Occipital lobe (tissue), 2 donors: Measurements from ENCODE around the gene DPP9. TPM values are rescaled to one million over a fixed set of nuclear protein-coding genes. Genes with fewer than 3 reads are reported as not detected.
"Not testable (repeated sequence)": the region's sequence is repeated elsewhere in the genome, so short reads cannot be mapped to it uniquely, and the experiment has no call there.

Experiments
- DNase-seq: peaks from one replicate; lab custom pipeline; 2025; lab: John Stamatoyannopoulos, UW
- total RNA-seq: library from RNA; depleted of rRNA; stranded (reverse); fragments of >200 nt; gene quantifications from one replicate; pipeline ENCODE4 v1.2.3, GENCODE V29; 2014

DPP9 gene
- total RNA-seq, 1 donor from 2014 or later = 5.5 TPM

DNA sequence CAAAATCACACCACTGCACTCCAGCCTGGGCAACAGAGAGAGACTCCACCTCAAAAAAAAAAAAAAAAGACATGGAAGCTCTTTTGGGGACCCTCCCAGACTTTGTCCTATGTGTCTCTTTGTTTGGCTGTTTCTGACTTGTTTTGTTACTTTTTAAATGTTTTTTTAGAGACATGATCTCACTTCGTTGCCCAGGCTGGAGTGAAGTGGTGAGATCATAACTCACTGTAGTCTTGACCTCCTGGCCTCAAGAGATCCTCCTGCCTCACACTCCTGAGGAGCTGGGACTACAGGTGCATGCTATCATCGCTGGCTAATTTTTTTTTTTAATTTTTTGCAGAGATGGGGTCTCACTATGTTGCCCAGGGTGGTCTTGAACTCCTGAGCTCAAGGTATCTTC is 16.4 kb upstream of the DPP9 start:
- DNase-seq = no peak

GRCh38 chr19:4738734-4739133 is 15.1 kb upstream of the DPP9 start:
- DNase-seq = no peak

GRCh38 chr19:4737955-4738600 is 14.4 kb upstream of the DPP9 start:
- no peak for DNase-seq

- DNase-seq = no peak
Observed at GRCh38 chr19:4733755-4734345, 10.2 kb upstream of the DPP9 start.

DNA sequence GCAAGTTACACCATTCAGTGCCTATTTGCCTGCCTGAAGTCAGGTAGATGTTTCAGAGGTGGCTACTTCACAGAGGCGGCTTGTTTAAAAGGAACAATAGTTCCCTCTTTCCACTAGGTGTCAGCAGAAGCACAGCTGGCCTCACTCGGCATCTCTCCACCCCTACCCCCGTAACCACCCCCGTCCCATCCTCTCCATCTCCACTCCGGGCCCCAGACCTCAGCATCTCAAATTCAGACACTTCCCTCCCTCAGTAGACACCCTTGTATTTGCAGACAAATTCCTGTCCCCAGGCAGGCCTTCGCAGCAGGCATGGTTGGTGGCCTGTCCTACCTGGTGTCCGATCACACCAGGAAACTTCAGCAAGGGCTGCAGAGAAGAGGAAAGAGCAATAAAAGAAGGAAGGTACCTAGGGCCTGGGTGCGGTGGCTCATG is 9.1 kb upstream of the DPP9 start:
- no peak for DNase-seq

DNA sequence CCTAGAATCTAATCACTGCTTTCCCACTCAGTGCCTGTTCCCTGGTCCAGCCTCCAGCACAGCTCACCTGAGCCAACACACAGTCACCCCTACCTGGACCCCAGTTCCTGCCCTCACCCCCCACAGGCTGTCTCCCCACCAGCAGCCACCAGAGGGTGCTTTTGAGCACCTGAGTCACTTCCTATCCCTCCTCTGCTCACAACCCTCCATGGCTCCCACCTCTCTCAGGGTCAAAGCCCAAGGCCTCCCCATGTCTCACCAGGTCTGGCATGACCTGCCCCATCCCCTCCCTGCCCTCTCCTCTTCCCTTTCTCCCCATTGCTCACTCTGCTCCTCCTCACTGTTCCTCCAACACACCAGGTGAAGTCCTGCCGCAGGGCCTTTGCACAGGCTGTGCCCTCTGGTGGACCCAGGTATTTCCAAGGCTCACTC is 7.1 kb upstream of the DPP9 start:
- DNase-seq = no peak

DNA sequence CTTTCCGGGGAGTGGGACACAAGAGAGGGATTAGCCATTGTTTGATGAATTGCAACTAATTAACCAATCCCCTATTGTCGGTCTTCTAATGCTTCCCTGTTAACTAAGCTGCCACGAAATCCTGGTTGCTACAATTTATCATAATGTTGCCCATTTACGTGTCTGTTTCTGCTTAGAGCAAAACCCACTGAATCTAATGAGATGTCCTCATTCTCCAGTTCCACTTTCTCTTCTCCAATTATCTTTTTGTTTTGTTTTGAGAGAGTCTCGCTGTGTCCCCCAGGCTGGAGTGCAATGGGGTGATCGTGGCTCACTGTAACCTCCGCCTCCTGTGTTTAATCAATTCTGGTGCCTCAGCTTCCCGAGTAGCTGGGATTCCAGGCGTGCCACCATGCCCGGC is 5.2 kb upstream of the DPP9 start:
- no peak for DNase-seq

DNA sequence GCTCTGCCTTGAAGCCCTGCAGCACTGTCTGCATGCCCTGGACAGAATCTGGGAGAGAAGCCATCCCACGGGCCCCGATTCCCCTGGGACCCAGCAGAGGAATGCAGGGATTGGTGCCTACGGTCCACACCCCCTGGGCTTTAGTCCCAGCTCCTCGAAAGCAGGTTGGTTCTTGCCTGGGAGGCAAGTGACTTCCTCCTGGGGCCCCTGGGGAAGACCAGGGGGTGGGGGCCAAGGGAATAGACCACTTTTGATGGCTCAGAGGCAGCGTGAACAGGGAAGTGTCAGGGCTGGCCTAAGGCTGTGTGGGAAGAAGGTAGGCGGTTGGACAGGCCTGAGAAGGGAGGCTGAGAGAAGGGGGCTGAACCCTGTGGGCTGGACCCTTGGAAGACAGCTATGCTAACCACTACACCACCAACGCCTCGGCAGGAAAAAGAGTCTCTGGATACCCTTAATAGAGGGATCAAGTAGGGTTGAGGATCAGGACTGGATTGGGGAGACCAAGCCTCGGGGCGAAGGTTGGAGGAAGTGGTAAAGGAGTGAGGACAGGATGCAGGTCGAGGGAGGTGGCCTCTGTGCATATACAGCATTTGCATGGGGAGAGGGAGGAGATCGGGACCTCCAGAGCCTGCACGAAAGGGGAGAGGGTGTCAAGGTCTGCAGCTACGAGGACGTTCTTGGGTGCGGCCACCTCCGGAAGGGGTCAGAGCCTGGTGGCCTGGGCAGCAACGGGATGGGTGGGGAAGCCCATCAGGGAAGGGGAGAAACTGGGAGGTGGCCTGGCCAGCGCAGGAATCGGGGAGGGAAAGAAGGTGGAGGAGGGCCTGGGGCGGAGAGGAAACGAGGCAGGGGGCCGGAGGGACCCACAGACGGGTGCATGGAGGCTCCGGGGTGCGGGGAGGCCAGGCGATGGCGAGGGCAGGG is 709 bp downstream of the DPP9 start:
- no peak for DNase-seq

GRCh38 chr19:4721196-4721595 is 2.4 kb downstream of the DPP9 start:
- no peak for DNase-seq

- no peak for DNase-seq
Observed at GRCh38 chr19:4720037-4720700, 3.5 kb downstream of the DPP9 start.

DNA sequence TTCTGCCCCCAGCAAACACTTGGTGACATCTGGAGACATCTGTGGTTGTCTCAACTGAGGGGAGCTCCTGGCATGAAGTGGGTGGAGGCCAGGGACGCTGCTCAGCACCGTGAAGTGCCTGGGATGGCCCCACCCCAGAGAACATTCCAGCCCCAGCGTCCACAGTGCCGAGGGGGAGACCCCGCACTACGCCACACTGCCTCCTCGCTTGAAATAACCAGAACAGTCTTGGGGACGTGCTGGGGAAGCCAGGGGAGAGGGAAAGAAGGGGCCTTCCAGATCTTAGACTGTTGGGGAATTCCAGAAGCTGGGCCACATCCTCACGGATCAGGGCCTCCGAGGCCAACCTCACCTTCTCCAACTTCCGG is 4.2 kb downstream of the DPP9 start:
- no peak for DNase-seq

DNA sequence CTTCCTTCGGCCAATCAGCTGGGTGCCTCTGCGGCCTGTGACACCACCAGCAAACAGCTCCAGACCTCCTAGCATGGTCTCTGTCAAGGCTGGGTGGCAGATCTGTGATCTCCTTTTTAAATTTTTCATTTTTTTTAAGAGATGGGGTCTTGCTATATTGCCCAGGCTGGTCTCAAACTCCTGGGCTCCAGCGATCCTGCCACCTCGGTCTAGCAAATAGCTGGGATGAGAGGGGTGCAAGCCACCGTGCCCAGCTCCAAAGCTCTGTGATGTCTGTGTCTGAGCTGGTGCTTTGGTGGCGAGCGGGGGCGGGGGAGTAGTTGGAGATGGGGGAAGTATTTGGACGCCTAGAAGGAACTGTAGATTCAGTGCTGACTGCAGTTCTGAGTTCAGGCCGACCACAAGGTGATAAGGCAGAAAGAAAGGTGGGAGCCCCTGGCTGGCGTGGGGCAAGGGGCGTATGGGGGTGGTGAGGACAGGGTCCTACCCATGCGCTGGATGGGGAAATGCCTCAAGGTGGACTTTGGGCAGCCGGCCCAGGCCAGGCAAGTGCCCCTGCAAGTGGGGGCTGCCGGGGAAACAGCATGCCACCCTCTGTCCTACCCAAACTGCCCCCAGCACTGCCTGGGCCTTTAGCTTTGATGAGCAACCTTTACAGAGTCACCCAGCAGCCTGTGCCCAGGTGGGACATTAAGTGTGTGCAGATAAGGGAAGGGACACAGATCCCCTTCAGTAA is 5.5 kb downstream of the DPP9 start:
- no peak for DNase-seq

DNA sequence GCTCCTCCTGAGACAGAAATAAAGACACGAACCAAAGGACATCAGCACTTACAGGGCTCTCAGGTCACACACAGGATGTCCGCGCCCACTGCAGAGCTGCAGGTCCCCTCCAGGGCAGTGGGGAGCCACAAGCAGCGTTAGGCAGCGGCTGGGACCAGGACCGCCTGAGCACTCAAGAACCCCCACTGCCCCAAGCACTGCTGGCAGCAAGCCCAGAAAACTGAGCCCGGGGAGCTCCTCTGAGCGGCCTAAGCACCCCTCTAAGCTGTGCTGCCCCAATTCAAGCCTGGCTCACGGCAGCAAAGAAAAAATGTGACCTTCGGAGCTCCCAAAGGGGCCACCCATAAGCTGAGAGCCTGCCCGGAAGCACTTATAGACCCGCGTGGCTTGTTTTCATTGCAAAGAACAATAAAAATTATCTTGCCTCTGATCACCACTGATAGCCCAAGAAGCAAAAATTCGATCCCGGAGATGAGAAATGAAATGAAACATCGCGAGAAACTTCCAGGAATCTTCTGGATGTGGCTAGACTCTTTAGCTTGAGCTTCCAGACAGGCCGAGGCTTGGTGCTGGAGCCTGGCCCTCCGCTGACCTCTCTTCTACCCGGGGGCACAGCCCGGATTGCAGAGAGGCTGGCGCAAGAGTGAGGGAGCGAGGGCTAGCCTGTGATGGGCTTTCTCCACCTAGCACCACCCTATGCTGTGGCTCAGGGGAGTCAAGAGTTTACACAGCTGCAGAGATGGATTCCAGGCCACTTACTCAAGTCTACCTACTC is 6.3 kb downstream of the DPP9 start:
- DNase-seq = no peak

DNA sequence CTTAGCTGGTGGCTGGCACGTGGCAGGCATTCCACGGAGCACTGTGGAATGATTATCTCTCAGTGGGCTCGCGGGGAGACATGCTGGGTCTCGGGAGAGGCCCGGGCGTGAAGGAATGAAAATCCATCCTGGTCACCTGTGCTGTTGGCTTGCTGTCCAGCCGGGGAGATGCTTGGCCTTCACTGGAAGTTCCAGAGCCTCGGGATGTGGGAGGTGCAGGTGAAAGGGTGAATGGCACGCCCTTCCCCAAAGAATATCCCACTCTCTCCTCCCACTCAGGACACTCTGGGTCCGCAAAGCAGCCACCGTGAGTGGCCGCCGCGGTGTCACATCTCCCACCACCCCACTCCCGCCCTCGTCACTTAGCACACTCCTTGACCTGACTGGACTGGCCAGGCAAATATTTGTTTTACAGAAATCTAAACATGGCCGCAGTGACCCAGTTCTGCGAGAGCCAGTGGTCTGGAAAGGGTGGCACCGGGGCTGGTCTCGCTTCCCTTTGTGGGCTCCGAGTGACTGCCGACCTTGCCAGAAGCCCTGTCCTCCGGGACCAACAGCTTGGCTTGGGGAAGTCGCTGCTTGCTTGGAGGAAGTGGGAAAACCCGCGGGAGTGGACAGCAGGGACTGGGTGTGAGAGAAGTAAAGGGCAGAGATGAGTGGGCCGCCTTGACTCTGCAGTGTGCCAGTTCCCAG is 8.0 kb downstream of the DPP9 start:
- DNase-seq = no peak

- DNase-seq = not testable (repeated sequence)
Observed at GRCh38 chr19:4715178-4715528, 8.5 kb downstream of the DPP9 start.

DNA sequence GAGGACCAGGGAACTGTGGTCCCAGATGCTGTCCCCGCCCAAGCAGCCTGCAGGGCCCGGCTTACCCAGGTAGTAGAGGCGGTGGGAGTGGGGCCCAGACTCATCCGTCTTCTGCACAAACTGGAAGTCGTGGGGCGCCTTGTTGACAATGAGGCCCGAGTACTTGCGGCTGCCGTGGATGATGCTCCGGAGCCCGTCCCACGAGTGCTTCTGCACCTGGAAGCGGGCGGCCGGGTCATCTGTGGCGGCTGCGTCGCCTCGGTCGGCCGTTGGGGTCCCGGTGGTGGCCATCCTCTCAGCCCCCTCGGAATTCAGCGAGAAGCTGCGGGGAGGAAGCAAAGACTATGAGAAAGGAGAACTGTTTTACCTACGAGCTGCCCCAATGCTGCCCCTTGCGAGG is 9.6 kb downstream of the DPP9 start:
- no peak for DNase-seq

DNA sequence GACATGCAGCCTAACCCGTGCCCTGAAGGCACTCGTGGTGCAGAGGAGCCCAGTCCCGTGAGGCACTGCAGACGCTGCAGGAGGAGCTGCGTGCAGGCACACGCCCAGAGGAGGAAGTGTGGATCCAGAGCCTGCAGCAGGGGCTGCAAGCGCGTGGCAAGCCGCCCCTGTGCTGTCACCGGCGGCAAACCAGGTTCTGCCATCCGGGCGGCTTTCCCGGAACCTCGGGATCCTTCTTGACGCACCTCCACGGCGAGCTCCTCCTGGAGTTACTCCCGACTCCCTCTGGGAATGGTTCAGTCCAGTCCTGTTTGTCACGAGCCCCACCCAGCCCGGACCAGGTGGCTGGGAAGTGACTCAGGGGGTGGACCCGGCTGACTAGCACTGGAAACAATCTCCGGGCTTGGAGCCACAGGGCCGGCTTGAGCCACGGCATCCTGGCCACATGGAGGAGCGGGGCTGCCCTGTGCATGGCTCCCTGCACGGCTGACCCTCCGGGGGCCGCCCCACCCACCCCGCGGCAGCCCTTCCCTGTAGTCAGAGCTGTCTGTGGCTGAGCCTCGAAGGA is 10.2 kb downstream of the DPP9 start:
- no peak for DNase-seq

DNA sequence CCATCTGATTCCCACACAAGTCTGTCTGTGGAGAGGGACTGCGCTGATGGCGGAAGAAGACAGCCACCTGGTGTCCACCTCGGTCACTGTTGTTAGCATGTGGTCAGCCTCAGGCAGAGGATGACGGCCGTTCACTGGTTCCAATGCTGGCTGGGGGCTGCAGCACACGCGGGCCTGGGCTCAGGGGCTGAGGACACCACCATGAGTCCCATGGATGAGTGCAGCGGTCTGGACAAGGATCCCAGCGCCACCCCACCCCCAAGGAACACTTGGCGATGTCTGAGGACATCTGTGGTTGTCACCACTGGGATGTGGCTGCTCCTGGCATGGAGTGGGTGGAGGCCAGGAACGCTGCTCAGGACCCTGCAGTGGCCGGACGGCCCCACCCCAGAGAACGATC is 10.9 kb downstream of the DPP9 start:
- no peak for DNase-seq

GRCh38 chr19:4711211-4711610 is 12.4 kb downstream of the DPP9 start:
- no peak for DNase-seq

DNA sequence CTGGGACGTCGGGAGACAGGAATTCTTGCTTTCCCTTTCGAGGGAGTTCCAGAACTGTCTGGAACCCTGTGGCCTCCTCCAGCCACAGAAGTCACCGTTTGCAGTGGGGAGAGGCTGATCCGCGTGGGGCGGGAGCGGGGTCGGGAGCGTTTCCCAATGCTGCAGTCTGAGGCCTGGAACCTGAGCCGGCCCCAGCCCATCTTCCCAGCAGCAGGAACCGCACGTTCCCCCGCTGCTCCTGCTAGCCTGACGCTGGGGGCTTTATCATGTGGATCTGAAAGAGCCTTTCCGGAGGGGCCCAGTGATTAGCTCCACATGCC is 13.4 kb downstream of the DPP9 start:
- no peak for DNase-seq
